Duodenal mucosa (tissue), 2 donors: Measurements from ENCODE around the gene TSEN54.
A peak's percentile ranks its signal among the peaks of the same experiment; 100 is the strongest.

Experiments used
- H3K27ac ChIP-seq: one replicate; pipeline ENCODE4 v1.7.0; 2013; ENCODE audit warnings: low read depth, low read length
- H3K27me3 ChIP-seq, 2 donors: one replicate each; pipeline ENCODE4 v1.7.0; 2013; ENCODE audit warnings: low read length in 2 of 2, control low read depth in 1 of 2; ENCODE audit not compliant: insufficient read depth in 2 of 2, control insufficient read depth in 1 of 2
- H3K36me3 ChIP-seq, 2 donors: one replicate each; pipeline ENCODE4 v1.7.0; 2013; ENCODE audit warnings: low read length in 2 of 2, control low read depth in 1 of 2; ENCODE audit not compliant: insufficient read depth in 2 of 2, control insufficient read depth in 1 of 2
- H3K4me1 ChIP-seq, 2 donors: one replicate each; pipeline ENCODE4 v1.7.0; 2013; ENCODE audit warnings: low read length in 2 of 2, control low read depth in 1 of 2; ENCODE audit not compliant: insufficient read depth in 2 of 2, control insufficient read depth in 1 of 2
- H3K4me3 ChIP-seq, 2 donors: one replicate each; pipeline ENCODE4 v1.7.0; 2013; ENCODE audit warnings: low read length in 2 of 2, low read depth in 1 of 2
- H3K9ac ChIP-seq, 2 donors: one replicate each; pipeline ENCODE4 v1.7.0; 2013; ENCODE audit warnings: low read length in 2 of 2, low read depth in 1 of 2
- H3K9me3 ChIP-seq, 2 donors: one replicate each; pipeline ENCODE4 v1.7.0; 2013; ENCODE audit warnings: low read length in 2 of 2, control low read depth in 1 of 2; ENCODE audit not compliant: control insufficient read depth in 1 of 2

TSEN54 gene

DNA sequence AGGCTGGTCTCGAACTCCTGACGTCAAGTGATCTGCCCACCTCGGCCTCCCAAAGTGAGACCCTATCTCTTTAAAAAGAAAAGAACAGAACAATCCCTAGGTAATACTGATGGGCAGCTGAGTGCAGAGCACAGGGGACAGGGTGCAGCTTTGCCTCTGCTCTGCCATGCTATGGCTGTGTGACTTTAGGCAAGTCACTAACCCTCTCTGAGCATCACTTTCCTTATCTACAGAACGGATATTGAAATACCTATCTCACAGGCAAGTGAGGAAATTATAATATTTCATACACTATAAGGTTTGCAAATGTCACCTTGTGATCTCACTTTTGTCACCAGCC lies 5.1 kb upstream of the TSEN54 start:
- H3K9ac ChIP-seq = peak overlapping the region in 1 of 2 donors; percentile 26
- H3K27ac ChIP-seq = no peak overlapping the region
- no peaks in the 10 kb centered on the region for H3K9me3 ChIP-seq
- peaks cover 37 to 55% of the 10 kb centered on the region in 2 donors for H3K4me1 ChIP-seq
- no peaks in the 10 kb centered on the region for H3K27me3 ChIP-seq
- peaks cover 5 to 16% of the 10 kb centered on the region in 2 donors for H3K36me3 ChIP-seq
- peak overlapping the region in 1 of 2 donors; percentile 40 for H3K4me3 ChIP-seq

- H3K9me3 ChIP-seq = no peaks in the 10 kb centered on the region
- peaks cover 37 to 55% of the 10 kb centered on the region in 2 donors for H3K4me1 ChIP-seq
- H3K27ac ChIP-seq = peak overlapping the region; percentile 43
- H3K4me3 ChIP-seq = peak overlapping the region; percentile 39 to 40
- H3K9ac ChIP-seq = peak overlapping the region in 1 of 2 donors; percentile 26
- H3K36me3 ChIP-seq = peaks cover 5 to 9% of the 10 kb centered on the region in 2 donors
- no peaks in the 10 kb centered on the region for H3K27me3 ChIP-seq
Measured at GRCh38 chr17:75511610-75512575, 4.4 kb upstream of the TSEN54 start.

- no peak overlapping the region for H3K9ac ChIP-seq
- no peak overlapping the region for H3K27ac ChIP-seq
- H3K9me3 ChIP-seq = no peaks in the 10 kb centered on the region
- H3K27me3 ChIP-seq = no peaks in the 10 kb centered on the region
- peaks cover 5% of the 10 kb centered on the region in 2 donors for H3K36me3 ChIP-seq
- H3K4me3 ChIP-seq = peak overlapping the region in 1 of 2 donors; percentile 89
- peaks cover 47 to 66% of the 10 kb centered on the region in 2 donors for H3K4me1 ChIP-seq
Measured at GRCh38 chr17:75512926-75513640, 3.2 kb upstream of the TSEN54 start.

GRCh38 chr17:75513641-75514000 lies 2.7 kb upstream of the TSEN54 start:
- Histone ChIP-seq H3K27ac (peak overlapping the region; percentile 32), H3K9me3 (no peaks in the 10 kb centered on the region), H3K4me3 (peak overlapping the region in 1 of 2 donors; percentile 89), H3K36me3 (peaks cover 5% of the 10 kb centered on the region in 2 donors), H3K4me1 (peaks cover 47 to 65% of the 10 kb centered on the region in 2 donors), H3K27me3 (no peaks in the 10 kb centered on the region), H3K9ac (peak overlapping the region; percentile 75 to 76)

DNA sequence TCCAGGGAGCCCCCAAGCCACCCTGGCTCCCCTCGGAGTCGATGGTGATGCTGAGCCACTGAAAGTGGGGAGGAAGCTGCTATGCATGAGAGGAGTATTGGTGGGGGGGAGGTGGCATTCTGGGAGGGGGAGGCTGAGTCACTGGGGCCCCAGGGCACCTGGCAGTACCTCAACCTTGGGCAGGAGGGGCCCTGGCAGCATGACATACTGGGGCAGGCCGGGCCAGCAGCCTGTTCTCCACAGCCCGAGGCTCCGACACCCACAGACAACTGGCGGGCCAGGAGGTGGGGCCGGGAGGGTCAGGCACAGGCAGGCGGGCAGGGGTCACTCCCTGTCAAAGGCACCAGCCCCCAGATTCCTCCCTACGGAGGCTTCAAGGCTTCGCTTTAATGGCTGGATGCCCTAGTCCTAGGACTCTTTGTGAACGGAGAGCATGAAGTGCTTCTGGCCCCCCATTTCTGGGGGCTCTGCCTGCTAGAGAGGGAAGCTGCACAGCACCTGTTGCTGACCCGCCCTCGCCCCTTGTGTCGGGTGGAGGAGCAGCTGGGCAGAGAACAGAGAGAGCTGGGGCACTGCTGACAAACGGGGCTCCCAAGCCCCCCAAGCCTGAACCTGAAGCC lies 1.9 kb upstream of the TSEN54 start:
- Histone ChIP-seq H3K4me1 (peaks cover 39 to 57% of the 10 kb centered on the region in 2 donors), H3K36me3 (peaks cover 5 to 9% of the 10 kb centered on the region in 2 donors), H3K9me3 (no peaks in the 10 kb centered on the region)

DNA sequence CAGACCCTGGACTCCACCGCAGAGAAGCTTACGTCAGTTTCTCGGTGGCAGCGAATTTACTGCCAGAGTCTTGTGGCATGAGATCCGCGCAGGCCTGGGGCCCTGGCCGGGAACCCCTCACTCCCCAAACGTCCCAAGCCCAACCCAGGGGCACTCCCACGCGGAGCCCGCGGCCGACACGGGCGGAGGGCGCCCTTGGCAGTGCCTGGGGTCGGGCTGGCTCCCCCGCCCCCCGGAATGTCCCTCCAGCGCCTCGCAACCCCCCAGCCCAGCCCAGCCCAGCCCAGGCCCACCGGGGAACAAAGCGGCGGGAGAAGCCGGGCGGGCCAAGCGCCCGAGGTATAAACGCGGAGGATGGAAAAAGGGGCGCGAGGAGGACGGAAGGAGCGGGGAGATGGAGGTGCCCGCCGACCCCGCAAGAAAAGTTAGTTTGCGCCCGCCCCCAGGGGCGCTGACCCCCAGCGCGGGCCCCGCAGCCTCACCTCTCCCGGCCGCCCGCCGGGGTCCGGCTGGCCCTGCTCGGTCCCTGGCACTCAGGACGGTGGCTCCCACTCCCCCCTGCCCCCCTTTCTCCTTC lies 1.3 kb upstream of the TSEN54 start:
- peak overlapping the region; percentile 86 to 89 for H3K4me3 ChIP-seq
- H3K27me3 ChIP-seq = no peaks in the 10 kb centered on the region
- no peaks in the 10 kb centered on the region for H3K9me3 ChIP-seq
- H3K4me1 ChIP-seq = peaks cover 34 to 51% of the 10 kb centered on the region in 2 donors
- peaks cover 5 to 7% of the 10 kb centered on the region in 2 donors for H3K36me3 ChIP-seq
- H3K27ac ChIP-seq = peak overlapping the region; percentile 77
- peak overlapping the region; percentile 75 to 76 for H3K9ac ChIP-seq

More for the DNA sequence above, 1.9 kb upstream of the TSEN54 start:
- Histone ChIP-seq H3K4me3 (peak overlapping the region; percentile 86 to 89), H3K27me3 (no peaks in the 10 kb centered on the region), H3K9ac (peak overlapping the region; percentile 75 to 76), H3K27ac (peak overlapping the region; percentile 77)

DNA sequence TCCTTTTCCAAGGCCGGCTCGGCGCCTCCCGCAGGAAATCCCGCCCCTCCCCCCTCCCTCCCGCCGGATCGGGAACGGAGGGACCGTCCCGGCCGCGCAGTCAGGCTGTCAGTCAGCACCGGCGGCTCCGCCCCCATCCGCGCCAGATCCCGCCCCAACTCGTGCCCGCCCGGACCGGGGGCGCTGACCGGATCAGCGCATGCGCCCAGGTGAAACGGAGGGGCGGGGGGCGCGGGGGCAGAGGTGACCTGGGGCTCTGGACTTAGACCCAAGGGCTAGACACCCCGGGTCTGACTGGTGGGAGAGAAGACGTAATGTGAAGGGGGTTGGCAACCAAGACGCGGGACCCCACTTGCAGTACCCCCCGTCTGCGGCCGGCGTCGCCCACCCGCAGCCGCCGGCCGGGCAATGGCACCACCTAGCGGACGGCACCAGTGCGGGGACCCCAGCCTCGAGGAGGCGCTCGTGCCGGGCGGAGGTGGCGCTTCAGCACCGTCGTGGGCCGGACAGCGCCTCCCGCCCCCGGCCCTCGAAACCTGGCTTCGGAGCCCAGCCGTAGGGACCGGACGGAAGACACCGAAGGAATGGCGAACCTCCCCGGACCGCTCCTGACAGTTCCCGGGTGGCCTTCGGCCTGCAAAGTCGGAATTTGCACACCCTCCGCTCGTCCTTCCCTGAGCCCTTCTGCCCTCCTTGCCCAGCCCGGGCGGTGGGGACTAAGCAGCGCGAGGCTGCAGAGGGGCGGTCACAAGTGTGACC lies 653 bp upstream of the TSEN54 start, which contains the start of gene CASKIN2:
Gene CASKIN2 (minus strand): TSS at position 42 of the 759 bp plus-strand sequence. CDS start 1,733 bp downstream, outside the sequence.
- no peaks in the 10 kb centered on the region for H3K27me3 ChIP-seq

GRCh38 chr17:75516619-75517296 lies 430 bp downstream of the TSEN54 start:
- Histone ChIP-seq H3K27me3 (no peaks in the 10 kb centered on the region), H3K27ac (no peak overlapping the region), H3K9me3 (no peaks in the 10 kb centered on the region), H3K4me1 (peaks cover 28 to 39% of the 10 kb centered on the region in 2 donors), H3K36me3 (peaks cover 5 to 19% of the 10 kb centered on the region in 2 donors), H3K4me3 (peak overlapping the region; percentile 69 to 79), H3K9ac (peak overlapping the region; percentile 27 to 62)

More for the DNA sequence above, 653 bp upstream of the TSEN54 start, which contains the start of gene CASKIN2:
- Histone ChIP-seq H3K9me3 (no peaks in the 10 kb centered on the region), H3K27ac (peak within 1 kb of the TSS; percentile 77), H3K4me3 (peak within 1 kb of the TSS; percentile 86 to 89), H3K36me3 (peaks cover 5 to 9% of the 10 kb centered on the region in 2 donors), H3K4me1 (peaks cover 32 to 45% of the 10 kb centered on the region in 2 donors), H3K9ac (peak within 1 kb of the TSS; percentile 75 to 76)
